ENCODE measurements around the gene GALNT9.
"Not testable (repeated sequence)": the region's sequence is repeated elsewhere in the genome, so short reads cannot be mapped to it uniquely, and the experiment has no call there.

Gene GALNT9

DNA sequence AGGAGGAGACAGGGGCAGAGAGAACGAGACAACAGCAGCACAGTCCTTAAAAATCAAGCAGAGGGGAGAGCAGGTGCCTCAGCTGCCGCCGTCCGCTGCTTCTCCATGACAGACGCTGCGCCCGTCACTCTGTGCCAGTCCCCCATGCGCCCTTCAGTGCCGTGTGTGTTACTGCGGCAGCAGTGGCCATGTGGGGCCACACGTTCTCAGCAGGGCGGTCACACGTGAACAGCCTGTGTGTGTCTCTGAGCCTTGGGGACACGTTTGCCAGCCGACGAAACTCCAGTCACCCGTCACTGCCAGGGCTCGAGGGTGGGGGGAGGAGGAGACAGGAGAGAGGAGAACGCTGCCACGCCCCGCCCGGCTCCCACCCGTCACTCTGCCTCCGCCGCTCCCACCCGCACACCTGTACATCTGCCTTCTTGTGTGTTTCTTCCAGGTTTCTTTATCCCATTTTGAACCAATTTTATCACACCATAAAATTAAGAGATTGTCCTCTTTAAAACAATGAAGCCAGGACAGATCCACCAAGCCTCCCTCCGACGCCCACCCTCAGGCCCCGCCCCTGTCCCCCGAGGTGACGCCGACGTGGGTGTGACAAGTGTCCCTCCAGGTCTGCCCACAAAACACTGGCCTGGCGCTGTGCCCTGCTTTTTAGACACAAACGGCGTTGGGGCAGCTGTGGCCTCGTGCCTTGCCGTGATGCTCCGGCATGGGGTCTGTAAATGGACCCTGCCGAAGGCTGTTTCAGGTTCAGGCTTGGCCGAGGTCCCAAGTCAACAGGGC lies 58.2 kb downstream of the GALNT9 start:
- no peak overlapping the region for H3K4me3 ChIP-seq (ENCODE audit: low read depth, low read length)
- TF ChIP-seq, protein P1, sequence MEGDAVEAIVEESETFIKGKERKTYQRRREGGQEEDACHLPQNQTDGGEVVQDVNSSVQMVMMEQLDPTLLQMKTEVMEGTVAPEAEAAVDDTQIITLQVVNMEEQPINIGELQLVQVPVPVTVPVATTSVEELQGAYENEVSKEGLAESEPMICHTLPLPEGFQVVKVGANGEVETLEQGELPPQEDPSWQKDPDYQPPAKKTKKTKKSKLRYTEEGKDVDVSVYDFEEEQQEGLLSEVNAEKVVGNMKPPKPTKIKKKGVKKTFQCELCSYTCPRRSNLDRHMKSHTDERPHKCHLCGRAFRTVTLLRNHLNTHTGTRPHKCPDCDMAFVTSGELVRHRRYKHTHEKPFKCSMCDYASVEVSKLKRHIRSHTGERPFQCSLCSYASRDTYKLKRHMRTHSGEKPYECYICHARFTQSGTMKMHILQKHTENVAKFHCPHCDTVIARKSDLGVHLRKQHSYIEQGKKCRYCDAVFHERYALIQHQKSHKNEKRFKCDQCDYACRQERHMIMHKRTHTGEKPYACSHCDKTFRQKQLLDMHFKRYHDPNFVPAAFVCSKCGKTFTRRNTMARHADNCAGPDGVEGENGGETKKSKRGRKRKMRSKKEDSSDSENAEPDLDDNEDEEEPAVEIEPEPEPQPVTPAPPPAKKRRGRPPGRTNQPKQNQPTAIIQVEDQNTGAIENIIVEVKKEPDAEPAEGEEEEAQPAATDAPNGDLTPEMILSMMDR (IDR thresholded peaks at IDR 0.05; ENCODE audit: low read depth, low read length) = no peak

- TF ChIP-seq, protein P1 (IDR thresholded peaks at IDR 0.05; ENCODE audit: low read depth, low read length) = no peak
- H3K4me3 ChIP-seq (ENCODE audit: low read depth, low read length) = no peak overlapping the region
Measured at GRCh38 chr12:132270516-132270915, 58.9 kb downstream of the GALNT9 start.

- no peak overlapping the region for H3K4me3 ChIP-seq (ENCODE audit: low read depth, low read length)
- TF ChIP-seq, protein P1 (IDR thresholded peaks at IDR 0.05; ENCODE audit: low read depth, low read length) = no peak
Measured at GRCh38 chr12:132269271-132269968, 60.0 kb downstream of the GALNT9 start.

GRCh38 chr12:132268674-132269073 lies 60.7 kb downstream of the GALNT9 start:
- TF ChIP-seq, protein P1 (IDR thresholded peaks at IDR 0.05; ENCODE audit: low read depth, low read length) = no peak
- no peak overlapping the region for H3K4me3 ChIP-seq (ENCODE audit: low read depth, low read length)

- H3K4me3 ChIP-seq (ENCODE audit: low read depth, low read length) = no peak overlapping the region
- TF ChIP-seq, protein P1 (IDR thresholded peaks at IDR 0.05; ENCODE audit: low read depth, low read length) = no peak
Measured at GRCh38 chr12:132267873-132268272, 61.5 kb downstream of the GALNT9 start.

DNA sequence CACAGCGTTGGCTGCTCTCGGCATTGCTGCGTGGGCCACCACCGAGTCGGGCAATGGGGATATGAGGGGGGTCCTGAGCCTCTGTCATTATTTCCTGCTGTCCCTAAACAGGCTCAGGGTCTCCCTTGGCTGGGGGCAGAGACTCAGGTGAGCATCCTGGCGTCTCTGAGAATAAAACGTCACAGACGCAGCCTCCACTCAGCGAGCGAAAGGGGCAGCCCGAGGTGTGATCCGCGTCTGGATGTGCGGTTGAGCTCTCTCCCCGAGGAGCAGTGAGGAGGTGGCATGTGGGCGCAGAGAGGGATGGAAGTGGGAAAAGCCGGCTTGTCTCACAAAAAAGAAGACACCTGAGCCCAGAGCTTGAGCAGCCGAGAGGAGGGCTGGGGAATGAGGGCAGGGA lies 62.6 kb downstream of the GALNT9 start:
- no peak overlapping the region for H3K4me3 ChIP-seq (ENCODE audit: low read depth, low read length)
- TF ChIP-seq, protein P1 (IDR thresholded peaks at IDR 0.05; ENCODE audit: low read depth, low read length) = no peak

DNA sequence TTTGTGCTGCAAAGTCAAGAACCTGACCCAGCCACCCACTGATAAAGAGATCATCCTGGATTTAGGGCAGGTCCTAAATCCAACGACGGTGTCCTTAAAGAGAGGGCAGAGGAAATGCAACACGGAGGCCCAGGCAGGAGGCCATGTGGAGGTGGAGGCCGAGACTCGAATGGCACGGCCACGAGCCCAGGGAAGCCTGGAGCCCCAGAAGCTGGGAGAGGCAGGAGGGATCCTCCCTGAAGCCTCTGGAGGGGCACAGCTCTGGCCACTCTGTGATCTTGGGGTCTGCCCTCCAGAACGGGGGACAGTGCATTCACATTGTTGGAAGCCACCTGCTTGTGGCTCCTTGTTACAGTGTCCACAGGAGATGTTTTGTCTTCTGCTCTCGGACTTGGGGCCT lies 63.0 kb downstream of the GALNT9 start:
- H3K4me3 ChIP-seq (ENCODE audit: low read depth, low read length) = no peak overlapping the region
- TF ChIP-seq, protein P1 (IDR thresholded peaks at IDR 0.05; ENCODE audit: low read depth, low read length) = no peak

- H3K4me3 ChIP-seq (ENCODE audit: low read depth, low read length) = not testable (repeated sequence)
Measured at GRCh38 chr12:132265822-132266221, 63.6 kb downstream of the GALNT9 start.
